Measurements from ENCODE around the gene PREX1. TPM values are rescaled to one million over a fixed set of nuclear protein-coding genes. Genes with fewer than 3 reads are reported as not detected.

Gene PREX1
- total RNA-seq, 1 experiment from 2014 or later, result not detected

GRCh38 chr20:48651271-48651670 is 176.5 kb downstream of the PREX1 start:
- BruUV-seq (replicated peaks), result no TSS peak
- no peak for TF ChIP-seq CTCF (IDR thresholded peaks at IDR 0.05; ENCODE audit: unreplicated experiment)
- intact Hi-C loops (cut with micrococcal nuclease), result no loop called here
- no peaks in the 10 kb centered on the region for H3K9me3 Mint-ChIP-seq (ENCODE audit: unreplicated experiment)
- DNase-seq (ENCODE audit: unreplicated experiment), result no peak
- ChIA-PET POLR2A (no interaction called here), CTCF (interaction anchor here (2.5 to 12.5 kb wide), 2 partner anchors 254 to 257 kb away, joined by 11 to 365 read pairs; no protein-coding TSS in a partner anchor)
- no peak overlapping the region for H3K4me3 Mint-ChIP-seq (ENCODE audit: unreplicated experiment)
- no peaks in the 10 kb centered on the region for H3K36me3 Mint-ChIP-seq (ENCODE audit: insufficient read depth, unreplicated experiment)
- no peaks in the 10 kb centered on the region for H3K4me1 Mint-ChIP-seq (ENCODE audit: insufficient read depth, unreplicated experiment)
- H3K27ac Mint-ChIP-seq (ENCODE audit: low read depth, unreplicated experiment), result peak overlapping the region; percentile 13
- H3K27me3 Mint-ChIP-seq (ENCODE audit: insufficient read depth, unreplicated experiment), result peaks cover 48% of the 10 kb centered on the region

- Mint-ChIP-seq H3K9me3 (ENCODE audit: unreplicated experiment) (no peaks in the 10 kb centered on the region), H3K4me1 (ENCODE audit: insufficient read depth, unreplicated experiment) (no peaks in the 10 kb centered on the region), H3K27me3 (ENCODE audit: insufficient read depth, unreplicated experiment) (peaks cover 48% of the 10 kb centered on the region), H3K4me3 (ENCODE audit: unreplicated experiment) (no peak overlapping the region), H3K36me3 (ENCODE audit: insufficient read depth, unreplicated experiment) (no peaks in the 10 kb centered on the region), H3K27ac (ENCODE audit: low read depth, unreplicated experiment) (no peak overlapping the region)
- no peak for TF ChIP-seq CTCF (IDR thresholded peaks at IDR 0.05; ENCODE audit: unreplicated experiment)
- no TSS peak for BruUV-seq (replicated peaks)
- DNase-seq (ENCODE audit: unreplicated experiment), result no peak
- POLR2A ChIA-PET, result no interaction called here
- intact Hi-C loops (cut with micrococcal nuclease), result no loop called here
- CTCF ChIA-PET, result interaction anchor here (1.5 to 2.5 kb wide), 3 partner anchors 8 to 986 kb away, joined by 5 to 11 read pairs (median 7); no protein-coding TSS in a partner anchor
Observed at GRCh38 chr20:48649868-48650267, 177.9 kb downstream of the PREX1 start.

- POLR2A ChIA-PET, result no interaction called here
- intact Hi-C loops (cut with micrococcal nuclease), result no loop called here
- TF ChIP-seq CTCF (IDR thresholded peaks at IDR 0.05; ENCODE audit: unreplicated experiment), result no peak
- H3K36me3 Mint-ChIP-seq (ENCODE audit: insufficient read depth, unreplicated experiment), result no peaks in the 10 kb centered on the region
- no peaks in the 10 kb centered on the region for H3K4me1 Mint-ChIP-seq (ENCODE audit: insufficient read depth, unreplicated experiment)
- no peak for DNase-seq (ENCODE audit: unreplicated experiment)
- H3K9me3 Mint-ChIP-seq (ENCODE audit: unreplicated experiment), result no peaks in the 10 kb centered on the region
- BruUV-seq (replicated peaks), result no TSS peak
- H3K27ac Mint-ChIP-seq (ENCODE audit: low read depth, unreplicated experiment), result no peak overlapping the region
- H3K4me3 Mint-ChIP-seq (ENCODE audit: unreplicated experiment), result no peak overlapping the region
- H3K27me3 Mint-ChIP-seq (ENCODE audit: insufficient read depth, unreplicated experiment), result peaks cover 53% of the 10 kb centered on the region
- CTCF ChIA-PET, result interaction anchor here (0.6 to 2.5 kb wide), 6 partner anchors 9 to 985 kb away, joined by 3 to 11 read pairs (median 5); no protein-coding TSS in a partner anchor
Observed at GRCh38 chr20:48649104-48649626, 178.6 kb downstream of the PREX1 start.

- Mint-ChIP-seq H3K36me3 (ENCODE audit: insufficient read depth, unreplicated experiment) (no peaks in the 10 kb centered on the region), H3K27me3 (ENCODE audit: insufficient read depth, unreplicated experiment) (peaks cover 55% of the 10 kb centered on the region), H3K27ac (ENCODE audit: low read depth, unreplicated experiment) (no peak overlapping the region), H3K4me1 (ENCODE audit: insufficient read depth, unreplicated experiment) (no peaks in the 10 kb centered on the region), H3K4me3 (ENCODE audit: unreplicated experiment) (no peak overlapping the region), H3K9me3 (ENCODE audit: unreplicated experiment) (no peaks in the 10 kb centered on the region)
- DNase-seq (ENCODE audit: unreplicated experiment), result no peak
- intact Hi-C loops (cut with micrococcal nuclease), result no loop called here
- POLR2A ChIA-PET, result no interaction called here
- BruUV-seq (replicated peaks), result no TSS peak
- CTCF ChIA-PET, result interaction anchor here (0.6 to 2.4 kb wide), 6 partner anchors 8 to 1921 kb away, joined by 3 to 33 read pairs (median 6); no protein-coding TSS in a partner anchor
- TF ChIP-seq CTCF (IDR thresholded peaks at IDR 0.05; ENCODE audit: unreplicated experiment), result no peak
Observed at GRCh38 chr20:48648482-48649051, 179.2 kb downstream of the PREX1 start.
